Activated CD4-positive, CD25-positive, alpha-beta regulatory T cell treated with anti-CD3 and anti-CD28 coated beads, Interleukin-2, amount 50 U/mL, for 24 hours (primary cell): ENCODE data around the gene ZNF837.
"Not testable (repeated sequence)": the region's sequence is repeated elsewhere in the genome, so short reads cannot be mapped to it uniquely, and the experiment has no call there.

ENCODE experiments used
- ATAC-seq, 2 donors: fragments of 150-1000 bp; cut with Tn5 transposase; one replicate each; pipeline ENCODE4 v1.10.0; 2021; ENCODE audit warnings: mild to moderate bottlenecking in 1 of 2, moderate library complexity in 1 of 2

ZNF837 gene

GRCh38 chr19:58380662-58381459 lies at the start of gene ZNF837:
Gene ZNF837 (minus strand): TSS chr19:58381030. CDS start chr19:58369332, 11,698 bp downstream.
- ATAC-seq, result peak; percentile 86 to 88

- no peak for ATAC-seq
Observed at GRCh38 chr19:58429745-58430144, 48.9 kb upstream of the ZNF837 start.

GRCh38 chr19:58428617-58429016 lies 47.8 kb upstream of the ZNF837 start:
- no peak for ATAC-seq

GRCh38 chr19:58417071-58417470 lies 36.2 kb upstream of the ZNF837 start:
- no peak for ATAC-seq

GRCh38 chr19:58416604-58417003 lies 35.8 kb upstream of the ZNF837 start:
- no peak for ATAC-seq

GRCh38 chr19:58409010-58409790 lies 28.4 kb upstream of the ZNF837 start:
- no peak for ATAC-seq

GRCh38 chr19:58408152-58409009 lies 27.6 kb upstream of the ZNF837 start, which contains the start of gene ZNF584:
Gene ZNF584 (plus strand): TSS chr19:58408649. CDS start chr19:58409148, 499 bp downstream.
- peak; percentile 98 for ATAC-seq

- ATAC-seq, result no peak
Observed at GRCh38 chr19:58407658-58408151, 26.9 kb upstream of the ZNF837 start.

GRCh38 chr19:58406818-58407657 lies 26.2 kb upstream of the ZNF837 start:
- no peak for ATAC-seq

GRCh38 chr19:58403920-58404478 lies 23.2 kb upstream of the ZNF837 start:
- ATAC-seq, result not testable (repeated sequence)

- no peak for ATAC-seq
Observed at GRCh38 chr19:58401840-58402421, 21.1 kb upstream of the ZNF837 start.

- peak; percentile 98 to 99 for ATAC-seq
Observed at GRCh38 chr19:58400916-58401839, 20.3 kb upstream of the ZNF837 start.

GRCh38 chr19:58400316-58400915 lies 19.6 kb upstream of the ZNF837 start:
- ATAC-seq, result no peak

GRCh38 chr19:58399903-58400302 lies 19.1 kb upstream of the ZNF837 start:
- no peak for ATAC-seq

GRCh38 chr19:58398545-58398944 lies 17.7 kb upstream of the ZNF837 start:
- no peak for ATAC-seq

- no peak for ATAC-seq
Observed at GRCh38 chr19:58398087-58398486, 17.3 kb upstream of the ZNF837 start.

GRCh38 chr19:58397533-58398037 lies 16.8 kb upstream of the ZNF837 start:
- no peak for ATAC-seq

GRCh38 chr19:58396691-58397532 lies 16.1 kb upstream of the ZNF837 start:
- ATAC-seq, result no peak
